ENCODE results near the gene PTPRG.

PTPRG gene

DNA sequence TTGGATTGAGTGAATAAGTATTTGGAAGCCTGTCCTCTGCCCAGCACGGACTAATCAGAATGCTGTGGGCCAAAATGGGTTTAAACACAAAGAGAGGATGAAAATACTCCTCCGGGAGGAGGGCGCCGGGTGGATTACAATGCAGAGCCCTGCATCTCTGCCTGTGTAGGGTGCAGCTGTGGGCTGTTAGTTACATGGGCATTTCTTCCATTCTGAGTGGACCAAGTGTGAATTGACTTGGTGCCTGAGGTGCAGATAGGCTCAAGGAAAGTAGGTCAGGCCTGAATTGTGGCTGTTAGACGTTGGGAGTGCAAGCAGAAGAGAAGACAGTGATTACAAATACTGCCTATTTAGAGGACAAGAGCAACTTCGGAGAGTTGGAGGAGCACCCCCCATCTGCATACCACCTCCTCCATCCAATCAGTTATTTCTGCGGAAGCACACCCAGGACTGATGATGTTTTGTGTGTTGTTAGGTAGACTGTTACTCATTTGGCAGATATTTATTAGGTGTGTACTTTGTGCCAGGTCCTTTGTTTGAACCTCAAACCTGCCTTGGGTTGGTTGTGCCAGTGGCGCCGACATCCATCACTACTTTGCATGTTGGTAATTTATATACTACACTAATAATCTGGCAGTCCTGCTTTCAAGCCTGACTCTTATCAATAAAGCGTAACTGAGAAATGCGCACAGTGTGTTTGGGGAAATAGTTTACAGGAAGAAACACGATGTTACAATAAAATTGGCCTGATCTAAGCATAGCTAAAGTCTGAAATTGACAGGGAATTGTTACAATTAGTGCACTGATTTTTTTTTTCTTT lies 33.0 kb downstream of the PTPRG start:
- Mint-ChIP-seq H3K9me3 (peaks cover 6% of the 10 kb centered on the region), H3K27ac (no peak overlapping the region), H3K4me1 (no peaks in the 10 kb centered on the region)

GRCh38 chr3:61594964-61595285 lies 33.6 kb downstream of the PTPRG start:
- no peak for ATAC-seq
- Mint-ChIP-seq H3K27ac (no peak overlapping the region), H3K4me3 (no peak overlapping the region), H3K9me3 (peaks cover 6% of the 10 kb centered on the region), H3K36me3 (no peaks in the 10 kb centered on the region), H3K4me1 (no peaks in the 10 kb centered on the region)
- no peak for DNase-seq (ENCODE audit: low spot score in 2 of 2)

More for the DNA sequence above, 33.0 kb downstream of the PTPRG start:
- ATAC-seq: no peak
- DNase-seq (ENCODE audit: low spot score in 2 of 2): no peak
- Mint-ChIP-seq H3K4me3 (no peak overlapping the region), H3K36me3 (no peaks in the 10 kb centered on the region)

GRCh38 chr3:61595288-61595687 lies 33.9 kb downstream of the PTPRG start:
- H3K27ac Mint-ChIP-seq: no peak overlapping the region
- H3K4me1 Mint-ChIP-seq: no peaks in the 10 kb centered on the region
- ATAC-seq (no peak), DNase-seq (ENCODE audit: low spot score in 2 of 2) (no peak)
- no peak overlapping the region for H3K4me3 Mint-ChIP-seq
- H3K9me3 Mint-ChIP-seq: peaks cover 6% of the 10 kb centered on the region
- no peaks in the 10 kb centered on the region for H3K36me3 Mint-ChIP-seq

DNA sequence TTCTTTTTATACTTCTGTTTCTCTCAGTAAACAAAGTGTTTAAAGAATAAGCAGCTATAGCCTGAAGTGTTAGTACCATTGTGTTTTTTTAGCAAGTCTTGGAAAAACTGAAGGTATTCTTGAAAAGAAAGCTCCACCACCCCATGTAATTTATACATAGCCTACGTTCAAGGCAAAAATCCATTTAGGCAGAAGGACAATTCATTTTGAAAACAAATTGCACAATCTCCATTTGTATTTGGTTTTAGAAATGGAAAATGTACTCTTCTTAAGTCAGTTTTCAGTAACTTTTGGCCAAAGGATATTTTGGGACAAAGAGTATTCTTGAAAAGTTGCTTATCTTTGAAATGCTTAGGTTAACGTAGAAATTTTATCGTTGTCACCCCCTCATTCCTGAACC lies 34.5 kb downstream of the PTPRG start:
- Mint-ChIP-seq H3K27ac (no peak overlapping the region), H3K4me3 (no peak overlapping the region), H3K9me3 (peaks cover 6% of the 10 kb centered on the region), H3K36me3 (no peaks in the 10 kb centered on the region), H3K4me1 (no peaks in the 10 kb centered on the region)
- ATAC-seq (no peak), DNase-seq (ENCODE audit: low spot score in 2 of 2) (no peak)

DNA sequence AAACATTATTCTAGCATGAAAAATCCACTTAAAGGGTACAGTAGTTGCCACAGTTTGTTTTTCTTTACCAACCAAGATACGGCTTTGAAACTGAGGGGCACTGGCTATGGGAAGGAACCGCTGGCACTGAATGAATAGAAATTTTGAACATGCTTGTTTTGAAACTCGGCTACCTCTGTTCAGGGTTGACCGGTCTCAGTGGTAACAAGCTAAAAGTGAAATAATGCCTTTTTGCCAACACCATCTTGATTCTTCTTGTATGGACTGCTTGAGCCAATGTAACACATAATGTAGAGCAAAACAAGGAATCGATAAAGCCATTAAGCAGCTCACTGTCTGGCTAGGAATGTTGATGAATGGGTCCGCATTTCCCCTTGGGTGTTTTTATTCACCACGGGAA lies 36.5 kb downstream of the PTPRG start:
- Mint-ChIP-seq H3K4me1 (no peaks in the 10 kb centered on the region), H3K9me3 (peaks cover 9% of the 10 kb centered on the region), H3K36me3 (no peaks in the 10 kb centered on the region), H3K4me3 (no peak overlapping the region), H3K27ac (no peak overlapping the region)
- DNase-seq (ENCODE audit: low spot score in 2 of 2) (no peak), ATAC-seq (no peak)

- Mint-ChIP-seq H3K36me3 (no peaks in the 10 kb centered on the region), H3K27ac (no peak overlapping the region), H3K9me3 (peaks cover 6% of the 10 kb centered on the region), H3K4me1 (no peaks in the 10 kb centered on the region), H3K4me3 (no peak overlapping the region)
- DNase-seq (ENCODE audit: low spot score in 2 of 2) (no peak), ATAC-seq (no peak)
Observed at GRCh38 chr3:61600195-61600594, 38.8 kb downstream of the PTPRG start.

GRCh38 chr3:61601831-61602230 lies 40.5 kb downstream of the PTPRG start:
- H3K27ac Mint-ChIP-seq: no peak overlapping the region
- no peak overlapping the region for H3K4me3 Mint-ChIP-seq
- H3K9me3 Mint-ChIP-seq: peaks cover 6% of the 10 kb centered on the region
- H3K36me3 Mint-ChIP-seq: no peaks in the 10 kb centered on the region
- DNase-seq (ENCODE audit: low spot score in 2 of 2) (no peak), ATAC-seq (no peak)
- no peaks in the 10 kb centered on the region for H3K4me1 Mint-ChIP-seq

- H3K9me3 Mint-ChIP-seq: peaks cover 6% of the 10 kb centered on the region
- no peaks in the 10 kb centered on the region for H3K4me1 Mint-ChIP-seq
Observed at GRCh38 chr3:61602466-61602865, 41.1 kb downstream of the PTPRG start.

GRCh38 chr3:61605589-61606175 lies 44.3 kb downstream of the PTPRG start:
- no peak overlapping the region for H3K4me3 Mint-ChIP-seq
- ATAC-seq (no peak), DNase-seq (ENCODE audit: low spot score in 2 of 2) (no peak)
- H3K4me1 Mint-ChIP-seq: no peaks in the 10 kb centered on the region
- H3K27ac Mint-ChIP-seq: no peak overlapping the region
- H3K9me3 Mint-ChIP-seq: peaks cover 3% of the 10 kb centered on the region
- no peaks in the 10 kb centered on the region for H3K36me3 Mint-ChIP-seq

More at GRCh38 chr3:61602466-61602865, 41.1 kb downstream of the PTPRG start:
- Mint-ChIP-seq H3K4me3 (no peak overlapping the region), H3K27ac (no peak overlapping the region), H3K36me3 (no peaks in the 10 kb centered on the region)
- ATAC-seq: no peak
- DNase-seq (ENCODE audit: low spot score in 2 of 2): no peak

GRCh38 chr3:61606196-61606595 lies 44.8 kb downstream of the PTPRG start:
- no peak overlapping the region for H3K4me3 Mint-ChIP-seq
- DNase-seq (ENCODE audit: low spot score in 2 of 2) (no peak), ATAC-seq (no peak)
- H3K27ac Mint-ChIP-seq: no peak overlapping the region
- H3K4me1 Mint-ChIP-seq: no peaks in the 10 kb centered on the region
- H3K36me3 Mint-ChIP-seq: no peaks in the 10 kb centered on the region
- H3K9me3 Mint-ChIP-seq: peaks cover 4% of the 10 kb centered on the region

DNA sequence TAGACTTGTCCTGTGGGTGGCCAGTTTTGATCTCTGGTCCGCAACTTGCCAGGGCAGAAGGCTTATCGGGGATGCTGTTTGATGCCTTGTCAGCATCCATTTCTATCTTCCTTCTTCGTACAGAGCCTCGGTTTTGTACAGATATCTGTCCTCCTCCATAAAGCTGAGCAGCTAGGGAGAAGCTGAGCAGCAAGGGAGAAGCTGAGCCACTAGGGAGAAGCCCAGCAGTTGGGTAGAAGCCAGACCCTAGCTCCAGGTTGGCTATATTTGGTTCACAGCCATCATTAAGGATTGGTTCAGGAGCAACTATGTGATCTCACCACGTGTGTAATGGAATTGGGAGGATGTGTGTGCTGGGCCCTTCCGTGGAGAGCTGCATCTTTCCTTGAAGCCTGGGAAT lies 46.7 kb downstream of the PTPRG start:
- Mint-ChIP-seq H3K9me3 (peaks cover 2% of the 10 kb centered on the region), H3K27ac (no peak overlapping the region), H3K4me1 (no peaks in the 10 kb centered on the region), H3K36me3 (no peaks in the 10 kb centered on the region), H3K4me3 (no peak overlapping the region)
- ATAC-seq (no peak), DNase-seq (ENCODE audit: low spot score in 2 of 2) (no peak)

DNA sequence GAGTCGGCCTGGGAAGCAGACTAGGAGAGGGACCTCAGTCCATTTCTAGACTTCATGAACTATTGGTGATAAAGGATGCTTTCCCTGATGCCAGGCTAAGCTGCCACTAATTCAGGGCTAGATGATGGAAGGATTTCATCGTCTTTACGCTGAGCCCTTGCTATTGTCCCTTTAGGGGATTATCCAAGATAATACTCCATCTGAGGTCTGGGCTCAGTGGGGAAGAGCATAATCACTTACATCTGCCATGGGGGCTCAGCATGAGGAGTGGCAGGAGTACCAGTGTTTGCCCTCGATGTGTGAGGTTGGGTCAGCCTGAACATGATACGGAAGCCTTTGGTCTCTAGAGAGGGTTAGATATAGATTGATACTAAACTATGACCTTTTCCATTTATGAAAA lies 47.3 kb downstream of the PTPRG start:
- no peak for DNase-seq (ENCODE audit: low spot score in 2 of 2)
- Mint-ChIP-seq H3K9me3 (peaks cover 2% of the 10 kb centered on the region), H3K4me3 (no peak overlapping the region), H3K27ac (no peak overlapping the region), H3K36me3 (no peaks in the 10 kb centered on the region), H3K4me1 (no peaks in the 10 kb centered on the region)
- ATAC-seq: no peak

GRCh38 chr3:61610316-61610715 lies 48.9 kb downstream of the PTPRG start:
- DNase-seq (ENCODE audit: low spot score in 2 of 2) (no peak), ATAC-seq (no peak)
- Mint-ChIP-seq H3K4me3 (no peak overlapping the region), H3K4me1 (no peaks in the 10 kb centered on the region), H3K36me3 (no peaks in the 10 kb centered on the region), H3K27ac (no peak overlapping the region), H3K9me3 (peaks cover 2% of the 10 kb centered on the region)

DNA sequence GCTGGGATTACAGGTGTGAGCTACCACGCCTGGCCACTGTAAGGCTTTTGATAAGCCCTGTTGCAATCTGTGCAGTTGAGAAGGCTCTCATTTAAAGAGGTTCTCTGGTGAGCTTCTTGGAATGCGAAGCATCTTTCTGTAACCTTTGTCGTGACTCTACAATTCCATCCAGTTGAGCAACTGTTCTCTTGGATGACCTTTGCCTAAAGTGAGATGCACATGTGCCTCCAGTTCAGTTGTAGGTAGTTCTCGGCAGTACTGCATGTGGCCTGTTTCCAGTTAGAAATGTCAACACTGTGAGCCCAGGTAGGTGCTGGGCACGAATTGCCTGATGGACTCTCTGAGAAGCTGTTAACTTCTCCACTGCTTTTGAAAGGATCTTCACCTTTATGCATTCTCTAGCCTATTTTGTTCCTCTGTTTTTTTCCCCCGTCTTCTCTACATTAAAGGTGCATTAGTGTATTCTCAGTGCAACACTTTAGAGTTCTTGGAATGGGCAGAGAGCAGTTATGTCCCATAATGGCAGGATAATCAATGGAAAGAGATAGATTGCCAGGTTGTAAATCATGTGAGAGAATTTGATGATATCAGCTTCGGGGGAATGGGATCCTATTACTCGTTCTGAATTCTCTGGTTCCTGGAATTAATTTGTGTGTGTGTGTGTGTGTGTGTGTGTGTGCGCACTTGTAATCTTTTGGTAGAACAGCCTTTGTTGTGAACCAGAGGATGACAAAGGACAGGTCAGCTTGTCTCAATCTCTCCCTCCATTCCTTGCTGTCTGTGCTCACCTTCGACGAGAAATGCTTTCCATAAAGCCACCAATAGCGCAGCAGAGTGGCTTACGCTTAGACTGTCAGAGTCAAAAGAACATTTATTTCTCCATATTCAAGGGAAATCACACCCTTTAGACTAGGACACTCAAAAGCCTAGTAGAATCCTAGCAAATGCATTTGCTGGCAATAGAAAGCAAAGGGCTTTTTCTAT lies 51.1 kb downstream of the PTPRG start:
- no peak for DNase-seq (ENCODE audit: low spot score in 2 of 2)
- H3K9me3 Mint-ChIP-seq: peaks cover 2% of the 10 kb centered on the region
- no peak for ATAC-seq
- H3K4me1 Mint-ChIP-seq: no peaks in the 10 kb centered on the region
- no peak overlapping the region for H3K27ac Mint-ChIP-seq
- no peaks in the 10 kb centered on the region for H3K36me3 Mint-ChIP-seq
- no peak overlapping the region for H3K4me3 Mint-ChIP-seq

GRCh38 chr3:61613666-61614065 lies 52.3 kb downstream of the PTPRG start:
- ATAC-seq (no peak), DNase-seq (ENCODE audit: low spot score in 2 of 2) (no peak)
- no peak overlapping the region for H3K4me3 Mint-ChIP-seq
- no peaks in the 10 kb centered on the region for H3K36me3 Mint-ChIP-seq
- peaks cover 2% of the 10 kb centered on the region for H3K9me3 Mint-ChIP-seq
- H3K4me1 Mint-ChIP-seq: no peaks in the 10 kb centered on the region
- no peak overlapping the region for H3K27ac Mint-ChIP-seq
